ENCODE results near the gene TSPAN5. TPM values are rescaled to one million over a fixed set of nuclear protein-coding genes. Genes with fewer than 3 reads are reported as not detected.

Gene TSPAN5
- total and polyA plus RNA-seq, 10 donors, result 4.6 to 33.6 (median 22.9) TPM

DNA sequence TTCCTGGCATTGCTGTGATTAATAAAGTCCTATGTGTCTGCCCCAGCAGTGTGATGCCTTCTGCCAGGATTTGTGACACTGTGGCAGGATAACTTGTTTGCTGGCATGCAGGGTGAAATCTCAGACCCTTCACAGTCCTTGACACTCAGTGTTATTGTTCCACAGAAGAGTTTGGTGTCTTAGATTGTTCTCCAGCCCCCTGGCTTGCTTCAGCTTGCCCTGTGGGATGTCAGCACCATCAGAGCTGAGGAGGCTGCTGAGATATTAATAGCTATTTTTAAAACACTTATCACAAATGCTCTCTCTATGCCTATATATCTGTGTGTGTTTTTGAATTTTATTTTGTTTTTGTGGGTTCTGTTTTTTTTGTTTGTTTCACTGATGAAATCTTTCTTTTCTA lies 136.9 kb downstream of the TSPAN5 start:
- DNase-seq, result no peak
- H3K36me3 ChIP-seq, result no peaks in the 10 kb centered on the region
- H3K4me1 ChIP-seq, result peaks cover 0 to 39% (median 25%) of the 10 kb centered on the region in 6 donors
- no peak overlapping the region for H3K27ac ChIP-seq
- H3K4me3 ChIP-seq, result no peak overlapping the region
- no peaks in the 10 kb centered on the region for H3K27me3 ChIP-seq (replicated peaks in 1 of 7)
- peaks cover 0 to 9% (median 1%) of the 10 kb centered on the region in 8 donors for H3K9me3 ChIP-seq
- no peak for TF ChIP-seq POLR2AphosphoS5 (IDR thresholded peaks at IDR 0.05)
- TF ChIP-seq POLR2A (IDR thresholded peaks at IDR 0.05), result no peak
- TF ChIP-seq, protein P1, sequence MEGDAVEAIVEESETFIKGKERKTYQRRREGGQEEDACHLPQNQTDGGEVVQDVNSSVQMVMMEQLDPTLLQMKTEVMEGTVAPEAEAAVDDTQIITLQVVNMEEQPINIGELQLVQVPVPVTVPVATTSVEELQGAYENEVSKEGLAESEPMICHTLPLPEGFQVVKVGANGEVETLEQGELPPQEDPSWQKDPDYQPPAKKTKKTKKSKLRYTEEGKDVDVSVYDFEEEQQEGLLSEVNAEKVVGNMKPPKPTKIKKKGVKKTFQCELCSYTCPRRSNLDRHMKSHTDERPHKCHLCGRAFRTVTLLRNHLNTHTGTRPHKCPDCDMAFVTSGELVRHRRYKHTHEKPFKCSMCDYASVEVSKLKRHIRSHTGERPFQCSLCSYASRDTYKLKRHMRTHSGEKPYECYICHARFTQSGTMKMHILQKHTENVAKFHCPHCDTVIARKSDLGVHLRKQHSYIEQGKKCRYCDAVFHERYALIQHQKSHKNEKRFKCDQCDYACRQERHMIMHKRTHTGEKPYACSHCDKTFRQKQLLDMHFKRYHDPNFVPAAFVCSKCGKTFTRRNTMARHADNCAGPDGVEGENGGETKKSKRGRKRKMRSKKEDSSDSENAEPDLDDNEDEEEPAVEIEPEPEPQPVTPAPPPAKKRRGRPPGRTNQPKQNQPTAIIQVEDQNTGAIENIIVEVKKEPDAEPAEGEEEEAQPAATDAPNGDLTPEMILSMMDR (IDR thresholded peaks at IDR 0.05 in 8 of 11, conservative IDR thresholded peaks at IDR 0.05 in 3 of 11), result no peak
- intact Hi-C loops (cut with DNase I; ENCODE audit: low total_unique reads), result no loop called here

DNA sequence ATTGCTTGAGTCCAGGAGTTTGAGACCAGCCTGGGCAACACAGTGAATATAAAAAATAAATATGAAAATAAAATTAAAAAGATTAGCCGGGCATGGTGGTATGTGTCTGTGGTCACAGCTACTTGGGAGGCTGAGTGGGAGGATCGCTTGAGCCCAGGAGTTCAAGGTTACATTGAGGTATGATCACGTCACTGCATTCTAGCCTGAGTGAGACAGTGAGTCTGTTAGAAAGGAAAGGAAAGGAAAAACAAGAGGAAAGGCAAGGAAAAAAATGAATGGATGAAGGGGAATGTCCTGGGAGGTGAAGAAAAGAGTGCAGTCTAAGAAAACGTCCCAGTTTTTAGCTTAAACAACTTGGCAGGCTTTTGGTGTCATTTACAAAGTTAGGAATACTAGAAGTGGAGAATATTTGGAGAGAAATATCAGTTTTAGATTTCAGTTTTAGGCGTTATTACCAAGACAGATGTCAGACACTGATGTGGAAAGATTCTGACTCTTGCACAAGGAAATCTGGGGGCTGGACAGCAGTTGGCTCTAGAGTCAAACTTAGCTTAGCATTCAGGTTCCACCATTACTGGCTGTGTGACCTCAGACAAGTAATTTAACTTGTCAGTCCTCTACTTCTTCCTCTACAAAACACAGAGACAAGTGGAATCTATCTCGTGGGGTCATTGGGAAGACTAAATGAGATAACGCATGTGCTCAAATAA lies 139.0 kb downstream of the TSPAN5 start:
- H3K9me3 ChIP-seq, result peaks cover 0 to 10% (median 2%) of the 10 kb centered on the region in 8 donors
- peaks cover 0 to 53% (median 32%) of the 10 kb centered on the region in 6 donors for H3K4me1 ChIP-seq
- no peak for DNase-seq
- intact Hi-C loops (cut with DNase I; ENCODE audit: low total_unique reads), result no loop called here
- 69 to 79% (median 72%) methylated on average over 7 of the region's 7 CpGs for WGBS, 5 donors
- no peaks in the 10 kb centered on the region for H3K36me3 ChIP-seq
- TF ChIP-seq POLR2AphosphoS5 (IDR thresholded peaks at IDR 0.05) (no peak), POLR2A (IDR thresholded peaks at IDR 0.05) (no peak)
- TF ChIP-seq, protein P1 (IDR thresholded peaks at IDR 0.05 in 8 of 11, conservative IDR thresholded peaks at IDR 0.05 in 3 of 11), result no peak
- peak overlapping the region in 3 of 8 donors; percentile 23 to 38 (median 34) for H3K27ac ChIP-seq
- H3K27me3 ChIP-seq (replicated peaks in 1 of 7), result no peaks in the 10 kb centered on the region
- no peak overlapping the region for H3K4me3 ChIP-seq

DNA sequence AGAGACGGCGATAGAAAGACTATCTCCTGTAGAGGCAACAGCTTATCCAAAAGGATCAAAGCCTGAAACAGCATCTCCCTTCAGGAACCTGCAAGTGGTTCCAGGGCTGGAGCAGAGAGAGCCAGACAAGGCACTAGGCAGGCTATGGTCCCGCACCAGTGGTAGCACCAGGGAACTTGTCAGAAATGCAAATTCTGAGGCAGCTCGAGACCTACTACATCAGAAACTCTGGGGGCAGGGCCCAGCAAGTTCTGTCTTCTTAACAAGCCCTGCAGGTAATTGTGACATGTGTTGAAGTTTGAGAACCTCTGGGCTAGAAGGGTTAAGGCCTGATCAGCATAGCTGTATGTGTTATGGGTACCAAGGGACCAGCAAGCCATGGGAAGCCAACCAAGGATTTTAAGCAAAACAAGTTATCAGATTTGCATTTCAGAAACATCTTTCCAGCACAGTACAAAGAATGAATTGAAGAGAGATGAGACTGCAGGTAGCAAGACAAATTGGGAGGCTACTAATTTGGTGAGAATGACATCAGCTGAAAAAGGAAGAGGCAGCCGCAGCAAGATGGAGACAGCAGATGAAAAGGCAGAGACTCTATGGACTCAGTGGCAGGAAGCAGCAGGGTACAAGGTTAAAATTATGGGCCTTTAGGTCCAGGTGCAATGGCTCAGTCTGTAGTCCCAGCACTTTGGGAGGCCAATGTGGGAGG lies 139.7 kb downstream of the TSPAN5 start:
- Histone ChIP-seq H3K4me1 (peaks cover 0 to 46% (median 30%) of the 10 kb centered on the region in 6 donors), H3K27ac (peak overlapping the region in 3 of 8 donors; percentile 23 to 38 (median 34)), H3K36me3 (no peaks in the 10 kb centered on the region), H3K27me3 (replicated peaks in 1 of 7) (no peaks in the 10 kb centered on the region), H3K4me3 (no peak overlapping the region), H3K9me3 (peaks cover 0 to 10% (median 2%) of the 10 kb centered on the region in 8 donors)
- intact Hi-C loops (cut with DNase I; ENCODE audit: low total_unique reads), result no loop called here
- no peak for DNase-seq
- 59 to 79% (median 74%) methylated on average over 5 of the region's 5 CpGs for WGBS, 5 donors
- TF ChIP-seq POLR2AphosphoS5 (IDR thresholded peaks at IDR 0.05) (no peak), POLR2A (IDR thresholded peaks at IDR 0.05) (no peak)
- TF ChIP-seq, protein P1 (IDR thresholded peaks at IDR 0.05 in 8 of 11, conservative IDR thresholded peaks at IDR 0.05 in 3 of 11), result no peak
